NCI-H345 treated with DMSO at 0.1 percent for 48 hours (cell line): Measurements from ENCODE around the gene GAB2.
"Not testable (repeated sequence)": the region's sequence is repeated elsewhere in the genome, so short reads cannot be mapped to it uniquely, and the experiment has no call there.

ENCODE experiments used
- DNase-seq: peaks from one replicate; lab custom pipeline; 2025; ENCODE audit not compliant: unreplicated experiment; lab: John Stamatoyannopoulos, UW

Gene GAB2

GRCh38 chr11:78223320-78223954 is 194.2 kb downstream of the GAB2 start:
- DNase-seq: no peak

- not testable (repeated sequence) for DNase-seq
These were observed 194.9 kb downstream of the GAB2 start for GRCh38 chr11:78222726-78223125.

DNA sequence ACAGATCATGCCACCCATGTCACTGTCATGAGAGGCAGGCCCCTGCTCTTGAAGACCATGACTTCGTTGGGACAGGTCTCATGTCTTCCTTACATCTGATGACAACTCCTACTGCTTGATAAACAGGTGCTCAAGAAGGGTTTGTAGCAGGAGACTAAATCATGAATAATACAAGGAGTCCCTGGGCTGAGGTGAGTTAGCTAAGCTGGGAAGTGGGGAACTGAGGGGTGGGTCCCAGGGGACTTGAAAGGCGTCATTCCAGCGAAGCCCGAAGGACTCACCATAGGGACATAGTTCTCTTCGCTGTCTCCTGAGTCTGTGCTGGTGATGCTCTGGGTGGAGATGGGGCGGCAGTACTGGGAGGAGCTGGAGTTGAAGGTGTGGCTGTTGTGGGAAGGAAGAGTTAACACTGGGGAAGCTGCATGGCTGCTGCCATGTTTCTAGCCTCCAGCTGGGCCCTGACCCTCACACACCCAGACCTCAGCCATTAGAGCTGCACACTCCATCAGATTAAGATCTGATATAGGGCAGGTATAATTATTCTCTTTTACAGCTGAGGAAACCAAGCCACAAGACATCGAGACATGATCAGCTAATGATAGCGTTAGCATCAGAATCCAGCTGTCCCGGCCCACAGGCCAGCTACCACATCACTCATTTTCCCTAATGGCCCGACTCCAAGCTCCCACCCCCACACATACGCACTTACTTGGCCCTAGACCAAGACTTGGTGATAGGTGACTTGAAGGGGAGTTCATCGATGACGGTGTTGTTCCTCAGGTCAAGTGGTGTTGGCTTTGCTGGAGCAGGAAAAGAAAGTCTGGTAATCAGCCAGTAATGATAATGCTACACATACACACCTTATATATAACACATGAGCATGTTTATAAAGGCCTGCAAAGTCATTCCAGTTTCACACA is 196.0 kb downstream of the GAB2 start:
- DNase-seq: no peak

DNA sequence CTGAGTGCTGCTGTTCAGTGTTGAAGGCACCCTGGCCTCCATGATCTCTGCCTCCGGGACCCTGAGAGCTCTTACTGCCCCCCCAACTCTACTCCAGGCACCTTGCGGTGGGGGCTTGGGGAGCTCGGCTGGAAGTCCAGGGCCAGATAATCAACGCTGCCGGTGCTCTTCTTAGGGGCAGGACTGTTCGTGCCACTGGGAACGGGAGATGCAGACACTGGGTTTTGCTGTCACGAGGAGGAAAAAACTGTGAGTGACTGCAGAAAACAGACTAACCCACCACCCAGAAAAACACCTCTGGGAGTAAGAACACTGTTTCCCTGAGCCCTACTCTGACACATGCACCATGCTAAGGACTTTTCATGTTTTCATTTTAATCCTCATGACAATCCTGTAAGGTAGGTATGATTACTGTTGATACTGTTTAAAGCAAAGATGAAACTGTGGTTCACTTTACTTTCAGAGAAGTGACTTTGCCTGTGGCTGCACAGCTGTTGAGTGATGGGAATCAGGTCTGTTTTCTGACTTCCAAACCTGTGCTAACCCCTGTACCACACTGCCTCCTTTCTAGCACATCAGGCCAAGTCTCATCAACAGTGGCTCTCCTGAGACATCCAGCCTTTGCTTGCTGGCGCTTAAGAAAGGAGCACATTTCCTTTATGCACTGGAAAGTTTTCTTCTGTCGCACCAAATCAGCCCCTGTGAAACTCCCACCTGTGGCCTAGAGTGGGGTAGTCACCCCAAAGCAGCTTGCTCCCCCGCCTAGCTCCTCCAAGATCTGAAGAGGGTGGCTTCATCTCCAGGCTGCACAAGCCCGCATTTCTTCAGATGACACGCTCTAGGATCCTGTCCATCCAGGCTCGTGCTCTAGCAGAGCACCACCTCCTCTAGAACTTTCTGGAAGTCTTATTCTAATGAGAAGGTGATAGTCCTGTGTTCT is 197.1 kb downstream of the GAB2 start:
- no peak for DNase-seq

- DNase-seq: no peak
These were observed 198.0 kb downstream of the GAB2 start for GRCh38 chr11:78219493-78220217.

GRCh38 chr11:78218707-78219492 is 198.7 kb downstream of the GAB2 start:
- no peak for DNase-seq

- DNase-seq: no peak
These were observed 199.7 kb downstream of the GAB2 start for GRCh38 chr11:78217650-78218541.

DNA sequence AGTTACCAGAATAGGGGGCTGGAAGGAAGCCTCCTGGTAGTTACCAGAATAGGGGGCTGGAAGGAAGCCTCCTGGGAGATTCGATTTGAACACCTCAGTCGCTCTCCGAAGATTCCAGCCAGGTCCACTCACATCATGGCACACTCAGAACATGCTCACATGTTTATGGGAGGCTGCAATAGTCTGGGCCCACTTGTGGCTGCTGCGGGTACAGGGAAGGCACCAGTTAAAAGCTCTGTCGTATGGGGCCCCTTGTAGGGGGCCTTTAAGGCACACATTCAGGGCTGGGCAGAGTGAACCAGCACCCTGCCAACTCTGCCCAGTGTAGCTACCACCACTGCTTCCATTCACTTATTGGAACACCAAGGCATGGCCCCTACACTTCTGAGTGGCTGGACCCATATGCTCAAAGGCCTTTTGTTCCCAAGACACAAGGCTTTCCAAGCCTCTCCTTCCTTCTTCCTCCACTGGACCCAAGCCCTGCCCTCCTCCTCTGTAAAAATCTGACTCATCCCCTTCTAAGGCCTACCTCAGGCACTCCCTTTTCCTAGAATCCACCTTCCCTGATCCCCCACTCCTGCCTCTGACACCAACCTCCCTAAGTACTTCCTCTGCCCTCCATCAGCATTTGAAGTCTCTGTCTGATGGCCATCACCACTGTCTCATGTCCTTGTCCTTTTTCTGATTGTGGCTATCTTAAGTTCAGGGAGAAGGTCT is 200.9 kb downstream of the GAB2 start:
- DNase-seq: no peak

- no peak for DNase-seq
These were observed 201.6 kb downstream of the GAB2 start for GRCh38 chr11:78216021-78216420.

- no peak for DNase-seq
These were observed 203.1 kb downstream of the GAB2 start for GRCh38 chr11:78214331-78215194.

GRCh38 chr11:78213526-78214330 is 203.9 kb downstream of the GAB2 start:
- no peak for DNase-seq

- DNase-seq: no peak
These were observed 204.8 kb downstream of the GAB2 start for GRCh38 chr11:78212586-78213371.

DNA sequence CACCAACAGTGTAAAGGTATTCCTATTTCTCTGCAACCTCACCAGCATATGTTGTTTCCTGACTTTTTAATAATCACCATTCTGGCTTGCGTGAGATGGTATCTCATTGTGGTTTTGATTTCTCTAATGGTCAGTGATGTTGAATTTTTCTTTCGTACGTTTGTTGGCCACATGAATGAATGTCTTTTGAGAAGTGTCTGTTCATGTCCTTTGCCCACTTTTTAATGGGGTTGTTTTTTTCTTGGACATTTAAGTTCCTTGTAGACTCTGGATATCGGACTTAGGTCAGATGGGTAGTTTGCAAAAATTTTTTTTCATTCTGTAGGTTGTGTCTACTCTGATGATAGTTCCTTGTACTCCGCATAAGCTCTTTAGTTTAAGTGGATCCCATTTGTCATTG is 206.1 kb downstream of the GAB2 start:
- no peak for DNase-seq

DNA sequence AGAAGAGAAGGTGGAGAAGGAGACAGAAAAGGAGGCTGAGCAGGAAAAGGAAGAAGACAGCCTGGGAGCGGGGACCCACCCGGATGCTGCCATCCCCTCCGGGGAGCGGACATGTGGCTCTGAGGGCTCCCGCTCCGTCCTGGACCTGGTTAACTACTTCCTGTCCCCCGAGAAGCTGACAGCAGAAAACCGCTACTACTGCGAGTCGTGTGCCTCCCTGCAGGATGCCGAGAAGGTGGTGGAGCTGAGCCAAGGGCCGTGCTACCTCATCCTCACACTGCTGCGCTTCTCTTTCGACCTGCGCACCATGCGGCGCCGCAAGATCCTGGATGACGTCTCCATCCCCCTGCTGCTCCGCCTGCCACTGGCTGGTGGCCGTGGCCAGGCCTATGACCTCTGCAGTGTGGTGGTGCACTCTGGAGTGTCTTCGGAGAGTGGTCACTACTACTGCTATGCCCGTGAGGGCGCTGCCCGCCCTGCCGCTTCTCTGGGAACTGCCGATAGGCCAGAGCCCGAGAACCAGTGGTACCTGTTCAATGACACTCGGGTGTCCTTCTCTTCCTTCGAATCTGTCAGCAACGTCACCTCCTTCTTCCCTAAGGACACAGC is 207.5 kb downstream of the GAB2 start:
- DNase-seq: no peak

GRCh38 chr11:78209478-78209877 is 208.1 kb downstream of the GAB2 start:
- DNase-seq: no peak
